Lower lobe of right lung (tissue), 2 donors: Measurements from ENCODE around the gene TAL1. TPM values are rescaled to one million over a fixed set of nuclear protein-coding genes. Genes with fewer than 3 reads are reported as not detected.
A peak's percentile ranks its signal among the peaks of the same experiment; 100 is the strongest.

ENCODE experiments used
- ATAC-seq, 2 donors: fragments of 200-7000 bp; cut with Tn5 transposase; one replicate each; pipeline ENCODE4 v1.9.1; 2020 to 2022; ENCODE audit warnings: mild to moderate bottlenecking in 2 of 2, moderate library complexity in 2 of 2
- DNase-seq: peaks from one replicate; pipeline ENCODE4 v3.0.0-alpha.2; 2020
- H3K27ac ChIP-seq: fragments of 200-600 bp; one replicate; pipeline ENCODE4 v1.8.0; 2022
- H3K27me3 ChIP-seq: fragments of 200-600 bp; one replicate; pipeline ENCODE4 v1.8.0; 2022; ENCODE audit warnings: low read depth
- H3K36me3 ChIP-seq: fragments of 200-600 bp; one replicate; pipeline ENCODE4 v1.8.0; 2022; ENCODE audit warnings: mild to moderate bottlenecking
- H3K4me1 ChIP-seq: fragments of 200-600 bp; one replicate; pipeline ENCODE4 v1.8.0; 2022
- H3K4me3 ChIP-seq: fragments of 200-600 bp; one replicate; pipeline ENCODE4 v1.8.0; 2022; ENCODE audit warnings: mild to moderate bottlenecking
- H3K9me3 ChIP-seq: fragments of 200-600 bp; one replicate; pipeline ENCODE4 v1.8.0; 2022
- CTCF ChIP-seq: fragments of 200-600 bp; IDR thresholded peaks from one replicate; pipeline ENCODE4 v1.8.0; 2022; ENCODE audit warnings: antibody characterized with exemption, mild to moderate bottlenecking
- intact Hi-C: fragments of 100-400 bp; cut with DNase I; formaldehyde crosslinking; loops from one replicate; pipeline ENCODE4 v1.11.0; 2022
- total RNA-seq: library from RNA; stranded (reverse); fragmentation: NEBNext Ultra II Directional; extraction: Animal tissue kit (Norgen Biotek cat#: 25700); gene quantifications from one replicate; pipeline ENCODE4 v1.2.1, GENCODE V29; 2021
- donor health status: DM: no; HTN: yes; CAD: no; lungs with severe emphysema.

Gene TAL1
- total RNA-seq, 1 donor from 2014 or later, result 15.4 TPM

GRCh38 chr1:47212636-47213229, 19.3 kb downstream of the TAL1 start:
- DNase-seq, result no peak
- Histone ChIP-seq H3K4me1 (peaks cover 20% of the 10 kb centered on the region), H3K9me3 (no peaks in the 10 kb centered on the region), H3K27me3 (no peaks in the 10 kb centered on the region), H3K36me3 (no peaks in the 10 kb centered on the region), H3K27ac (peak overlapping the region; percentile 70), H3K4me3 (no peak overlapping the region)
- no peak for ATAC-seq
- intact Hi-C loops, result no loop called here
- no peak for TF ChIP-seq CTCF

- ATAC-seq (peak; percentile 58 to 73), DNase-seq (no peak)
- intact Hi-C loops, result no loop called here
- Histone ChIP-seq H3K9me3 (no peaks in the 10 kb centered on the region), H3K27ac (peak overlapping the region; percentile 70), H3K27me3 (no peaks in the 10 kb centered on the region), H3K4me3 (peak overlapping the region; percentile 6), H3K36me3 (no peaks in the 10 kb centered on the region), H3K4me1 (peaks cover 20% of the 10 kb centered on the region)
- TF ChIP-seq CTCF, result no peak
Measured at GRCh38 chr1:47211796-47212269, 20.2 kb downstream of the TAL1 start.

- no peak for ATAC-seq
- DNase-seq, result no peak
- no peak overlapping the region for H3K27ac ChIP-seq
Measured at GRCh38 chr1:47210666-47211065, 21.4 kb downstream of the TAL1 start.

GRCh38 chr1:47209725-47210325, 22.2 kb downstream of the TAL1 start:
- no peak overlapping the region for H3K4me3 ChIP-seq
- H3K27me3 ChIP-seq, result no peaks in the 10 kb centered on the region
- no peak for DNase-seq
- intact Hi-C loops, result no loop called here
- no peaks in the 10 kb centered on the region for H3K9me3 ChIP-seq
- H3K36me3 ChIP-seq, result no peaks in the 10 kb centered on the region
- no peak for ATAC-seq
- no peak for TF ChIP-seq CTCF
- no peak overlapping the region for H3K27ac ChIP-seq
- H3K4me1 ChIP-seq, result peaks cover 20% of the 10 kb centered on the region

More at GRCh38 chr1:47210666-47211065, 21.4 kb downstream of the TAL1 start:
- intact Hi-C loops, result no loop called here
- H3K4me3 ChIP-seq, result no peak overlapping the region
- no peaks in the 10 kb centered on the region for H3K27me3 ChIP-seq
- H3K4me1 ChIP-seq, result peaks cover 20% of the 10 kb centered on the region
- H3K9me3 ChIP-seq, result no peaks in the 10 kb centered on the region
- no peak for TF ChIP-seq CTCF
- H3K36me3 ChIP-seq, result no peaks in the 10 kb centered on the region

GRCh38 chr1:47209091-47209490, 22.9 kb downstream of the TAL1 start:
- no peak for TF ChIP-seq CTCF
- Histone ChIP-seq H3K27me3 (no peaks in the 10 kb centered on the region), H3K9me3 (no peaks in the 10 kb centered on the region), H3K27ac (no peak overlapping the region), H3K4me3 (no peak overlapping the region), H3K4me1 (peaks cover 20% of the 10 kb centered on the region), H3K36me3 (no peaks in the 10 kb centered on the region)
- intact Hi-C loops, result no loop called here
- ATAC-seq (no peak), DNase-seq (no peak)
